H1 (cell line): Measurements from ENCODE around the gene VPS13A. TPM values are rescaled to one million over a fixed set of nuclear protein-coding genes. Genes with fewer than 3 reads are reported as not detected.

Experiments used
- CTCF ChIA-PET: fragments of 300-600 bp; sonication (Branson Sonifier 250); formaldehyde crosslinking; loops from one replicate; lab custom pipeline; 2021; ENCODE audit not compliant: partially characterized antibody; lab: Charles Lee
- POLR2A ChIA-PET: fragments of 300-600 bp; sonication (Branson Sonifier 250); formaldehyde crosslinking; loops from one replicate; lab custom pipeline; 2021; ENCODE audit warnings: inconsistent platforms; ENCODE audit not compliant: partially characterized antibody; lab: Charles Lee
- DNase-seq, 2 experiments: peaks; one replicate each; pipeline versions ENCODE4 v3.0.0 to v3.0.0-alpha.2; 2010 to 2022; ENCODE audit warnings: low spot score in 2 of 2, low read depth in 1 of 2, mixed read lengths in 1 of 2
- FAIRE-seq: peaks from 2 replicates; lab custom pipeline; 2011; peaks lifted over from hg19 to GRCh38; lab: Jason Lieb, UNC
- H2AFZ ChIP-seq: 2 replicates; pipeline ENCODE4 v1.8.1; 2012; ENCODE audit warnings: low read length, inconsistent platforms
- H2AK5ac ChIP-seq: 2 replicates; pipeline ENCODE4 v1.6.1; 2013; ENCODE audit warnings: low read depth, low read length
- H2BK120ac ChIP-seq: replicated peaks from 2 replicates; pipeline ENCODE3; 2013; ENCODE audit warnings: low read depth, low read length, inconsistent platforms
- H2BK12ac ChIP-seq: 2 replicates; pipeline ENCODE4 v1.6.1; 2013; ENCODE audit warnings: low read depth, low read length
- H2BK15ac ChIP-seq: 2 replicates; pipeline ENCODE4 v1.6.1; 2013; ENCODE audit warnings: low read length
- H2BK20ac ChIP-seq: 2 replicates; pipeline ENCODE4 v1.6.1; 2013; ENCODE audit warnings: low read length
- H2BK5ac ChIP-seq: 2 replicates; pipeline ENCODE4 v1.6.1; 2013; ENCODE audit warnings: low read depth, low read length
- H3K14ac ChIP-seq: 2 replicates; pipeline ENCODE4 v1.6.1; 2013; ENCODE audit warnings: inconsistent platforms; ENCODE audit not compliant: insufficient read length
- H3K18ac ChIP-seq: 2 replicates; pipeline ENCODE4 v1.6.1; 2013; ENCODE audit warnings: low read length; ENCODE audit errors: extremely low read depth
- H3K23ac ChIP-seq: 2 replicates; pipeline ENCODE4 v1.6.1; 2013; ENCODE audit warnings: inconsistent platforms; ENCODE audit not compliant: insufficient read length
- H3K23me2 ChIP-seq: 2 replicates; pipeline ENCODE4 v1.6.1; 2013; ENCODE audit warnings: low read depth, low read length
- H3K27ac ChIP-seq: 2 replicates; pipeline ENCODE4 v1.6.1; 2011; ENCODE audit warnings: low read depth, low read length, inconsistent platforms
- H3K27me3 ChIP-seq, 4 experiments: replicated peaks in 1 of 4; 1 replicate in 1 of 4; 2 replicates in 3 of 4; pipeline versions ENCODE4 v1.6.1 to v1.8.1; 2011 to 2013; ENCODE audit warnings: low read length in 3 of 4, mild to moderate bottlenecking in 3 of 4, inconsistent platforms in 2 of 4, mixed read lengths in 2 of 4, moderate library complexity in 1 of 4; ENCODE audit not compliant: control insufficient read depth in 3 of 4, insufficient read depth in 3 of 4; ENCODE audit errors: extremely low read depth in 1 of 4
- H3K36me3 ChIP-seq, 4 experiments: 2 replicates each; pipeline versions ENCODE4 v1.6.1 to v1.8.1; 2011 to 2013; ENCODE audit warnings: mild to moderate bottlenecking in 4 of 4, low read length in 3 of 4, moderate library complexity in 2 of 4, control low read depth in 1 of 4, inconsistent platforms in 1 of 4; ENCODE audit not compliant: insufficient read depth in 4 of 4, control insufficient read depth in 2 of 4
- H3K4ac ChIP-seq: replicated peaks from 2 replicates; pipeline ENCODE3; 2013; ENCODE audit warnings: low read length, low read depth, mixed read lengths, inconsistent platforms; ENCODE audit not compliant: insufficient read length
- H3K4me1 ChIP-seq, 4 experiments: replicated peaks in 1 of 4; 1 replicate in 1 of 4; 2 replicates in 3 of 4; pipeline versions ENCODE4 v1.6.1 to v1.8.1; 2011 to 2013; ENCODE audit warnings: low read length in 3 of 4, inconsistent platforms in 2 of 4, mixed read lengths in 1 of 4; ENCODE audit not compliant: insufficient read depth in 4 of 4, control insufficient read depth in 3 of 4
- H3K4me2 ChIP-seq, 2 experiments: 2 replicates each; pipeline versions ENCODE4 v1.6.1 to v1.8.1; 2011 to 2013; ENCODE audit warnings: low read depth in 2 of 2, low read length in 2 of 2, control low read depth in 1 of 2, inconsistent platforms in 1 of 2, mild to moderate bottlenecking in 1 of 2; ENCODE audit not compliant: insufficient read depth in 1 of 2
- H3K4me3 ChIP-seq, 4 experiments: fragments of 200-600, 300-600 bp in 1 of 4; sonication (generic), shearing (Covaris generic), sonication (Bioruptor Twin) in 1 of 4; 2 replicates each; pipeline versions ENCODE4 v1.5.1 to v1.8.1; 2011 to 2016; ENCODE audit warnings: low read length in 4 of 4, low read depth in 3 of 4, control low read depth in 2 of 4, inconsistent platforms in 2 of 4, mild to moderate bottlenecking in 2 of 4, mixed read lengths in 1 of 4, moderate library complexity in 1 of 4; ENCODE audit not compliant: insufficient read depth in 2 of 4; ENCODE audit errors: extremely low read depth in 1 of 4
- H3K56ac ChIP-seq: replicated peaks from 2 replicates; pipeline ENCODE3; 2013; ENCODE audit warnings: low read depth, mild to moderate bottlenecking, mixed read lengths, low read length, inconsistent platforms; ENCODE audit not compliant: insufficient read length
- H3K79me1 ChIP-seq: 2 replicates; pipeline ENCODE4 v1.6.1; 2013; ENCODE audit warnings: low read depth, low read length, control low read depth
- H3K79me2 ChIP-seq, 2 experiments: 2 replicates each; pipeline versions ENCODE4 v1.6.1 to v1.8.1; 2012 to 2013; ENCODE audit warnings: low read length in 2 of 2, mild to moderate bottlenecking in 2 of 2, inconsistent platforms in 1 of 2; ENCODE audit not compliant: insufficient read depth in 2 of 2, control insufficient read depth in 1 of 2
- H3K9ac ChIP-seq, 4 experiments: replicated peaks in 1 of 4; 1 replicate in 1 of 4; 2 replicates in 3 of 4; pipeline versions ENCODE4 v1.6.1 to v1.8.1; 2011 to 2013; ENCODE audit warnings: low read depth in 3 of 4, low read length in 3 of 4, control low read depth in 2 of 4, mild to moderate bottlenecking in 2 of 4, moderate library complexity in 2 of 4, inconsistent platforms in 1 of 4; ENCODE audit errors: extremely low read depth in 1 of 4
- H3K9me3 ChIP-seq, 2 experiments: 2 replicates each; pipeline versions ENCODE4 v1.6.1 to v1.8.1; 2012 to 2013; ENCODE audit warnings: mild to moderate bottlenecking in 2 of 2, moderate library complexity in 2 of 2, control low read depth in 1 of 2, inconsistent platforms in 1 of 2, low read depth in 1 of 2, low read length in 1 of 2, mixed read lengths in 1 of 2; ENCODE audit not compliant: insufficient read depth in 2 of 2
- H4K20me1 ChIP-seq, 2 experiments: replicated peaks in 1 of 2; 2 replicates each; pipeline versions ENCODE3 to v1.8.1; 2011 to 2013; ENCODE audit warnings: inconsistent platforms in 2 of 2, low read length in 2 of 2, mild to moderate bottlenecking in 1 of 2; ENCODE audit not compliant: insufficient read depth in 2 of 2, control insufficient read depth in 1 of 2
- H4K5ac ChIP-seq: 2 replicates; pipeline ENCODE4 v1.6.1; 2013; ENCODE audit warnings: low read length, low read depth, mixed read lengths, inconsistent platforms; ENCODE audit not compliant: insufficient read length
- H4K8ac ChIP-seq: 2 replicates; pipeline ENCODE4 v1.8.0; 2013; ENCODE audit warnings: mild to moderate bottlenecking, moderate library complexity, low read length, inconsistent platforms; ENCODE audit not compliant: insufficient read depth; ENCODE audit errors: extremely low read depth
- H4K91ac ChIP-seq: replicated peaks from 2 replicates; pipeline ENCODE3; 2013; ENCODE audit warnings: low read length, mixed read lengths, inconsistent platforms; ENCODE audit not compliant: insufficient read length
- BCL11A ChIP-seq, 2 experiments: IDR thresholded peaks; one replicate each; pipeline ENCODE4 v1.6.1; 2011; ENCODE audit warnings: low read depth in 2 of 2, low read length in 2 of 2, mild to moderate bottlenecking in 2 of 2
- CTBP2 ChIP-seq: IDR thresholded peaks from 2 replicates; pipeline ENCODE4 v1.7.0; 2011; ENCODE audit warnings: borderline replicate concordance, mild to moderate bottlenecking, moderate library complexity, mixed read lengths, low read length; ENCODE audit not compliant: insufficient read depth, insufficient read length
- KDM5A ChIP-seq: fragments of 200-600 bp; IDR thresholded peaks from 2 replicates; pipeline ENCODE4 v1.7.1; 2012; ENCODE audit warnings: mild to moderate bottlenecking, low read length, inconsistent platforms, mixed read lengths
- NRF1 ChIP-seq: IDR thresholded peaks from 2 replicates; pipeline ENCODE4 v1.6.1; 2011; ENCODE audit warnings: mild to moderate bottlenecking, low read depth, low read length, improper control_type of control experiment
- SAP30 ChIP-seq: fragments of 300-600 bp; sonication (generic); IDR thresholded peaks from 2 replicates; pipeline ENCODE4 v1.7.1; 2012; ENCODE audit warnings: low read length, moderate library complexity, mild to moderate bottlenecking, inconsistent platforms; ENCODE audit not compliant: insufficient read depth, insufficient replicate concordance
- SP1 ChIP-seq: IDR thresholded peaks from 2 replicates; pipeline ENCODE4 v1.6.1; 2011; ENCODE audit warnings: low read depth, low read length
- TBP ChIP-seq: IDR thresholded peaks from 2 replicates; pipeline ENCODE4 v1.6.1; 2011; ENCODE audit warnings: low read depth, low read length, improper control_type of control experiment
- TEAD4 ChIP-seq: IDR thresholded peaks from 2 replicates; pipeline ENCODE4 v1.6.1; 2012; ENCODE audit warnings: low read depth, low read length, inconsistent platforms, mixed read lengths
- USF2 ChIP-seq: IDR thresholded peaks from 2 replicates; pipeline ENCODE4 v1.6.1; 2011; ENCODE audit warnings: low read length, improper control_type of control experiment
- WGBS, 2 experiments: shearing (Covaris generic) in 1 of 2; methylation state at CpG; one replicate each; pipeline versions ENCODE4 v1.1.6 to v1.1.7; 2013 to 2015; ENCODE audit warnings: low lambda C conversion rate in 2 of 2, mixed read lengths in 2 of 2, inconsistent platforms in 1 of 2, low coverage in 1 of 2, missing lambda C conversion rate in 1 of 2; ENCODE audit not compliant: insufficient replicate concordance in 2 of 2, insufficient coverage in 1 of 2, insufficient read length in 1 of 2; ENCODE audit errors: extremely low coverage in 1 of 2, missing lambda C conversion rate in 1 of 2; 5-methylcytosine and 5-hydroxymethylcytosine counted together
- polyA plus RNA-seq, 7 experiments: library from polyadenylated mRNA; depleted of rRNA in 3 of 7; stranded (reverse) in 5 of 7; unstranded in 2 of 7; fragments of >200 nt in 5 of 7; fragments of 200-250 nt in 2 of 7; gene quantifications; 1 replicate in 5 of 7; 2 replicates in 1 of 7; 4 replicates in 1 of 7; pipeline versions ENCODE4 v1.2.1 to v1.2.3, GENCODE V29; 2011 to 2013; ENCODE audit warnings: missing spikeins in 2 of 7, mixed read lengths in 2 of 7
- total RNA-seq: library from RNA; stranded (reverse); fragmentation: NEBNext Ultra II Directional; extraction: Animal tissue kit (Norgen Biotek cat#: 25700); gene quantifications from 2 replicates; pipeline ENCODE4 v1.2.1, GENCODE V29; 2021

Gene VPS13A
- total and polyA plus RNA-seq, 2 of the 8 experiments (the other 6 are each of a cell fraction or from before 2014, with no cell fraction given) = 6.0 to 36.5 TPM

GRCh38 chr9:77426712-77427111 is 249.4 kb downstream of the VPS13A start:
- no peak overlapping the region for H2BK5ac ChIP-seq
- no peak overlapping the region for H4K8ac ChIP-seq
- no peak overlapping the region for H3K4me3 ChIP-seq
- H2BK15ac ChIP-seq = no peak overlapping the region
- no peak overlapping the region for H2AK5ac ChIP-seq
- H4K20me1 ChIP-seq = no peaks in the 10 kb centered on the region
- 73% methylated on average over 3 of the region's 3 CpGs; no CpG with 5 or more reads in 1 of the 2 experiments for WGBS, 2 experiments
- H2AFZ ChIP-seq = no peak overlapping the region
- no peak overlapping the region for H3K18ac ChIP-seq
- H3K79me2 ChIP-seq = no peaks in the 10 kb centered on the region
- no peak overlapping the region for H3K23ac ChIP-seq
- no peaks in the 10 kb centered on the region for H3K9me3 ChIP-seq
- H2BK12ac ChIP-seq = no peak overlapping the region
- no peaks in the 10 kb centered on the region for H3K36me3 ChIP-seq
- no peak overlapping the region for H3K27ac ChIP-seq
- H2BK120ac ChIP-seq = no peak overlapping the region
- H3K14ac ChIP-seq = no peak overlapping the region
- H3K4me1 ChIP-seq = no peaks in the 10 kb centered on the region
- no peak overlapping the region for H3K56ac ChIP-seq
- FAIRE-seq (no peak), DNase-seq (no peak)
- no peak overlapping the region for H3K9ac ChIP-seq
- H3K4ac ChIP-seq = no peak overlapping the region
- H4K91ac ChIP-seq = no peak overlapping the region
- POLR2A ChIA-PET = no interaction called here
- no peak overlapping the region for H3K4me2 ChIP-seq
- no peak for TF ChIP-seq CTBP2
- TF ChIP-seq TEAD4 = no peak
- TF ChIP-seq USF2 = no peak
- no peak for TF ChIP-seq BCL11A (IDR thresholded peaks at IDR 0.05; ENCODE audit: low read depth in 2 of 2, low read length in 2 of 2)
- no peak for TF ChIP-seq SAP30
- no peak for TF ChIP-seq KDM5A
- TF ChIP-seq SP1 = no peak
- TF ChIP-seq NRF1 = no peak
- TF ChIP-seq TBP = no peak
- CTCF ChIA-PET = interaction anchor here (0.7 to 1.7 kb wide), 4 partner anchors 23 to 356 kb away, joined by 3 to 4 read pairs (median 4); no protein-coding TSS in a partner anchor
- H3K79me1 ChIP-seq = no peaks in the 10 kb centered on the region
- no peak overlapping the region for H2BK20ac ChIP-seq
- no peak overlapping the region for H4K5ac ChIP-seq
- H3K23me2 ChIP-seq = no peaks in the 10 kb centered on the region
- H3K27me3 ChIP-seq = no peaks in the 10 kb centered on the region
